Mucosa of stomach (tissue), 1 donor: ENCODE data around the gene CACNG7.

Experiments
- H3K27me3 ChIP-seq: one replicate; pipeline ENCODE4 v1.7.0; 2013; ENCODE audit warnings: mild to moderate bottlenecking, low read length; ENCODE audit not compliant: control insufficient read depth, insufficient read depth
- H3K36me3 ChIP-seq: one replicate; pipeline ENCODE4 v1.7.0; 2013; ENCODE audit warnings: low read length; ENCODE audit not compliant: control insufficient read depth, insufficient read depth
- H3K4me1 ChIP-seq: one replicate; pipeline ENCODE4 v1.7.0; 2013; ENCODE audit warnings: mild to moderate bottlenecking, low read length; ENCODE audit not compliant: control insufficient read depth, insufficient read depth
- H3K4me3 ChIP-seq: one replicate; pipeline ENCODE4 v1.7.0; 2013; ENCODE audit warnings: low read length
- H3K9ac ChIP-seq: one replicate; pipeline ENCODE4 v1.7.0; 2013; ENCODE audit warnings: mild to moderate bottlenecking, low read length, moderate library complexity
- H3K9me3 ChIP-seq: one replicate; pipeline ENCODE4 v1.7.0; 2013; ENCODE audit warnings: mild to moderate bottlenecking, low read length, moderate library complexity; ENCODE audit not compliant: control insufficient read depth
- donor health status: Pancreatic carcinoma.

The CACNG7 gene

DNA sequence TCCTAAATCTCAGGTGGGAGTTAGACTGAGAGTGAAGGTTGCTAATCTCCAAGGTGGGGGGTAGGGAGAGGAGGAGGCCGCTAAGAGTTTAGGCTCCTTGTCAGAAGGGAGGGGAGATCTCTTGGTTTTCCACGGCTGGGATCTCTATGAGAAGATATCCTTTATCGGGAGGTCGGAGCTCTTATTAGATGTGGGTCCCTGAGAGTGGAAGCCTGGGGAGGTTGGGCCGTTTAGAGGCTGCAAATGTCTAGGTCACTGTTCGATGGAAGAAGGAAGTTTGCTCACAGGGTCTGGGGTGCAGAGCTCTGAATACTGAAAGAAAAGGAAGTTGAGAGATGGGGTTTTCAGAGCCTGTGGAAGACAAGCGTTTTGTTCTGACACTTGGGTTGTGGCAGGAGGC lies 37.6 kb upstream of the CACNG7 start:
- no peak overlapping the region for H3K4me3 ChIP-seq
- H3K36me3 ChIP-seq, result peaks cover 5% of the 10 kb centered on the region
- H3K27me3 ChIP-seq, result no peaks in the 10 kb centered on the region
- H3K4me1 ChIP-seq, result peaks cover 34% of the 10 kb centered on the region
- H3K9ac ChIP-seq, result no peak overlapping the region
- H3K9me3 ChIP-seq, result no peaks in the 10 kb centered on the region

DNA sequence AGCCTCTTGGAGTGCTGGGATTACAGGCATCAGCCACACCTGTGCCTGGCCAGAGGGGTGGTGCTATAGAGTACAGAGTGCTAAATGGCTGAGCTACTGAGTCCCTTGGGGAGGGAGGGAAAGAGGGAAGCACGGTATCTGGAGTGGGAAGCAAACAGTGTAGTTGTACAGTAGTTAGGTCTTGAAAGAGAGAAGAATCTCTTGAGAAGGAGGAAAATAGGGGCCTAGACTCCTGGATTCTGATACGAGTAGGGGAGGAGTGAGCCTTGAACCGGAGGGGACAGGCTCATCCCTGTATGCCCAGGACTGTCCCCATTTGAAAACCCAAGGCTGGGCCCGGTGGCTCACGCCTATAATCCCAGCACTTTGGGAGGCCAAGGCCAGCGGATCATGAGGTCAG lies 36.3 kb upstream of the CACNG7 start:
- H3K4me3 ChIP-seq, result no peak overlapping the region
- no peak overlapping the region for H3K9ac ChIP-seq
- no peaks in the 10 kb centered on the region for H3K9me3 ChIP-seq
- no peaks in the 10 kb centered on the region for H3K27me3 ChIP-seq
- H3K4me1 ChIP-seq, result peaks cover 24% of the 10 kb centered on the region
- peaks cover 5% of the 10 kb centered on the region for H3K36me3 ChIP-seq

GRCh38 chr19:53873773-53874605 lies 35.1 kb upstream of the CACNG7 start:
- Histone ChIP-seq H3K36me3 (peaks cover 5% of the 10 kb centered on the region), H3K9ac (no peak overlapping the region), H3K4me1 (peaks cover 18% of the 10 kb centered on the region)

GRCh38 chr19:53874606-53874990 lies 34.5 kb upstream of the CACNG7 start:
- H3K9ac ChIP-seq, result no peak overlapping the region
- H3K27me3 ChIP-seq, result peaks cover 3% of the 10 kb centered on the region
- H3K36me3 ChIP-seq, result peaks cover 5% of the 10 kb centered on the region
- no peaks in the 10 kb centered on the region for H3K9me3 ChIP-seq
- H3K4me3 ChIP-seq, result no peak overlapping the region
- peaks cover 21% of the 10 kb centered on the region for H3K4me1 ChIP-seq

More at GRCh38 chr19:53873773-53874605, 35.1 kb upstream of the CACNG7 start:
- Histone ChIP-seq H3K4me3 (no peak overlapping the region), H3K9me3 (no peaks in the 10 kb centered on the region), H3K27me3 (no peaks in the 10 kb centered on the region)

- H3K9ac ChIP-seq, result no peak overlapping the region
- peaks cover 5% of the 10 kb centered on the region for H3K36me3 ChIP-seq
- no peaks in the 10 kb centered on the region for H3K9me3 ChIP-seq
- H3K4me3 ChIP-seq, result no peak overlapping the region
- peaks cover 14% of the 10 kb centered on the region for H3K27me3 ChIP-seq
- peaks cover 18% of the 10 kb centered on the region for H3K4me1 ChIP-seq
Observed at GRCh38 chr19:53875602-53876325, 33.3 kb upstream of the CACNG7 start.

DNA sequence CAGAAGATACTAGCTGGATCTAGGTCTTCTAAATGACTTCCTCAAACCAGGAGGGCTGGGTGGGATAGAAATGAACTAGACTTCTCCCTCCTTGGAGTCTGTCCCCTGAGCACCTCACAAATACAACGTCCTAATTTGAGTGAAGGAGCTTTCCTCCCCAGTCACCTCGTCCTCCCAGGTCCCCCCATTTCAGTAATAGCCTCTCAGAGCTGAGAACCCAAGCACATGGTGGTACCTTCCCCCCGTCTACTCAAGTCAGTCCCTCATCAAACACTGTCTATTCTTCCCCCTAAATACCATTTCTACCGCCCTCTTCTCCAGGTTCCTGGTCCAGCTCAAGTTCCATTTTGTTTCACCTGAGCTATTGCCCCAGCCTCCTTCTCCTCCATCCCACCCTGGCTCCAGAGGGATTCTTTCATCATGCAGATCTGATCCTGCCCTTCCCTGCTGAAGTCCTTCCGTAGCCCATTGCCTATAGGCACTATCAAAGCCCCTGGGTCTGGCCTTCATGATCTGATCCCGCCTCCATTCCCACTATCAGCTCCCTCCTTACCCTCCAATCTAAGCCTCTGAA lies 32.3 kb upstream of the CACNG7 start:
- H3K4me3 ChIP-seq, result no peak overlapping the region
- H3K9ac ChIP-seq, result no peak overlapping the region
- H3K36me3 ChIP-seq, result peaks cover 5% of the 10 kb centered on the region
- H3K27me3 ChIP-seq, result peaks cover 24% of the 10 kb centered on the region
- H3K4me1 ChIP-seq, result peaks cover 21% of the 10 kb centered on the region
- H3K9me3 ChIP-seq, result no peaks in the 10 kb centered on the region

GRCh38 chr19:53877361-53877766 lies 31.7 kb upstream of the CACNG7 start:
- H3K27me3 ChIP-seq, result peaks cover 30% of the 10 kb centered on the region
- no peak overlapping the region for H3K4me3 ChIP-seq
- H3K36me3 ChIP-seq, result peaks cover 5% of the 10 kb centered on the region
- no peak overlapping the region for H3K9ac ChIP-seq
- no peaks in the 10 kb centered on the region for H3K9me3 ChIP-seq
- H3K4me1 ChIP-seq, result peaks cover 26% of the 10 kb centered on the region

DNA sequence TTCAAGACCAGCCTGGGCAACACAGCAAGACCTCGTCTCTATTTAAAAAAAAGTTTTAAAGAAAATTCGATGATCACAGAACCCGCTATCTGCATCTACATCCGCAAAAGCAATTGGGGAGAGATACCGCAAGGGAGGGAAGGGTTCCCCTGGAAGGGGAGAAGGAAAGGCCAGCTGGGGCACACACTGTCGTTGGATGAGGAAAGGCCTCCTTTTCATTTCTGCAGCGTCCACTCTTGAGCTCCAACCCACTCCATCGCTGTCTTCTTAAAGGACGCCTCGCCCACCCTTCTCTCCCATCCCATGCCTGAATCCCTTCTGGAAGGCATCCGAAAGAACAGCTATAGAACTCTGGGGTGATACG lies 30.3 kb upstream of the CACNG7 start:
- peak overlapping the region; percentile 77 for H3K4me3 ChIP-seq
- peak overlapping the region; percentile 81 for H3K9ac ChIP-seq
- no peaks in the 10 kb centered on the region for H3K9me3 ChIP-seq
- H3K27me3 ChIP-seq, result peaks cover 44% of the 10 kb centered on the region
- H3K4me1 ChIP-seq, result peaks cover 24% of the 10 kb centered on the region
- H3K36me3 ChIP-seq, result peaks cover 5% of the 10 kb centered on the region

- H3K9me3 ChIP-seq, result no peaks in the 10 kb centered on the region
- peaks cover 51% of the 10 kb centered on the region for H3K27me3 ChIP-seq
- H3K9ac ChIP-seq, result peak overlapping the region; percentile 81
- H3K4me3 ChIP-seq, result peak overlapping the region; percentile 77
- H3K4me1 ChIP-seq, result peaks cover 24% of the 10 kb centered on the region
- H3K36me3 ChIP-seq, result peaks cover under 1% of the 10 kb centered on the region
Observed at GRCh38 chr19:53879140-53880081, 29.7 kb upstream of the CACNG7 start.

DNA sequence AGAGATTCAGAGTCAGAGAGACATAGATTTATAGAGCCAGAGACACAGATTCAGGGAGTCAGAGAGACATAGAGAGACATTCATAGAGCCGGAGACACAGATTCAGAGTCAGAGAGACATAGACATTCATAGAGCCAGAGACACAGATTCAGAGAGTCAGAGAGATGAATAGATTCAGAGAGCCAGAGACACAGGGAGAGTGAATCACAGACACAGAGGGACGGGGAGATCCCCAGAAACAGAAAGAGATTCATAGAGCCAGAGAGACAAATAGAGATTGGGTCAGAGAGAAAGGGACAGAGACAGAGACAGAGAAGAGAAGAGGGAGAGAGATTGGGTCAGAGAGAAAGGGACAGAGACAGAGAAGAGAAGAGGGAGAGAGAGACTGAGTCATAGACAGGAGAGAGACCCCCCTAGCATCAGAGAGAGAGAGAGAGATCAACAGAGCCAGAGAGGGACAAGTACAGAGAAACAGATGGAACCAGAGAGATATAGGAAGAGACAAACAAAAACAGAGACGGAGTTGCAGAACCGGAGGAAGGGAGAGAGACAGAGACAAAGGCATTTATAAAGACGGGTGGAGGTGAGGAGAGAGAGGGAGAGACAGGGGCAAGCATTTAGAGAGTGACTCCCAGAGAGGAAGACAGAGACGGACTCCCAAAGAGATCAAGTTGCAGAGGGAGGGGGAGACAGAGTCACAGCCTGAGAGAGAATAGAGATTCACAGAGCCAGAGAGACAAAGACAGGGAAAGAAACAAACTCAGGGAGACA lies 28.2 kb upstream of the CACNG7 start:
- Histone ChIP-seq H3K4me3 (no peak overlapping the region), H3K9ac (no peak overlapping the region), H3K4me1 (peaks cover 24% of the 10 kb centered on the region), H3K36me3 (no peaks in the 10 kb centered on the region), H3K27me3 (peaks cover 57% of the 10 kb centered on the region), H3K9me3 (no peaks in the 10 kb centered on the region)
